ENCODE data around the gene MORN1. TPM values are rescaled to one million over a fixed set of nuclear protein-coding genes. Genes with fewer than 3 reads are reported as not detected.

MORN1 gene
- total and polyA plus RNA-seq, 2 of the 8 experiments (the other 6 are each of a cell fraction or from before 2014, with no cell fraction given): 5.0 to 9.1 TPM

- TF ChIP-seq NRF1 (IDR thresholded peaks at IDR 0.05; ENCODE audit: low read depth, low read length): no peak
- TF ChIP-seq GABPA (IDR thresholded peaks at IDR 0.05; ENCODE audit: borderline replicate concordance, insufficient read depth, low read length): peak; percentile 51; the same call in 1 of the 2 replicates
- TF ChIP-seq SIRT6 (IDR thresholded peaks at IDR 0.05; ENCODE audit: low read length): no peak
- TF ChIP-seq POLR2AphosphoS5 (IDR thresholded peaks at IDR 0.05; ENCODE audit: low read depth, low read length): no peak
- no peak for TF ChIP-seq SRF (IDR thresholded peaks at IDR 0.05; ENCODE audit: low read depth, low read length)
- TF ChIP-seq TCF12 (IDR thresholded peaks at IDR 0.05; ENCODE audit: low read depth, low read length): no peak
- no peak for TF ChIP-seq RBBP5 (IDR thresholded peaks at IDR 0.05; ENCODE audit: borderline replicate concordance, low read depth, low read length)
- no peak for TF ChIP-seq NANOG (IDR thresholded peaks at IDR 0.05; ENCODE audit: insufficient read depth, low read depth, low read length, poor library complexity, severe bottlenecking)
- no peaks in the 10 kb centered on the region for H3K23me2 ChIP-seq (ENCODE audit: low read depth, low read length)
- H2AFZ ChIP-seq (ENCODE audit: low read length): no peak overlapping the region
- H4K20me1 ChIP-seq (replicated peaks in 1 of 2; ENCODE audit: control insufficient read depth in 1 of 2, insufficient read depth in 2 of 2, low read length in 2 of 2): peaks cover 3 to 22% of the 10 kb centered on the region in 2 experiments
- no peak overlapping the region; the same call in 1 of the 2 replicates for H4K8ac ChIP-seq (ENCODE audit: extremely low read depth, insufficient read depth, low read length)
- no peak overlapping the region for H2AK5ac ChIP-seq (ENCODE audit: low read depth, low read length)
- peaks cover 0 to 8% (median 6%) of the 10 kb centered on the region in 4 experiments; a peak in 5 of 7 replicates for H3K4me1 ChIP-seq (replicated peaks in 1 of 4; ENCODE audit: control insufficient read depth in 3 of 4, insufficient read depth in 4 of 4, low read length in 3 of 4)
- no peaks in the 10 kb centered on the region for H3K27me3 ChIP-seq (replicated peaks in 1 of 4; ENCODE audit: control insufficient read depth in 3 of 4, extremely low read depth in 1 of 4, insufficient read depth in 3 of 4, low read length in 3 of 4)
- ChIA-PET POLR2A (ENCODE audit: partially characterized antibody) (interaction anchor here (0.9 to 1.5 kb wide), 4 partner anchors 9 to 77 kb away, joined by 3 to 4 read pairs (median 3); no protein-coding TSS in a partner anchor), CTCF (ENCODE audit: partially characterized antibody) (interaction anchor here (0.7 to 2.6 kb wide), 12 partner anchors 8 to 1180 kb away, joined by 3 to 13 read pairs (median 3); no protein-coding TSS in a partner anchor)
- WGBS, 2 experiments (ENCODE audit: extremely low coverage in 1 of 2, insufficient coverage in 1 of 2, insufficient read length in 1 of 2, insufficient replicate concordance in 2 of 2, low coverage in 1 of 2, low lambda C conversion rate in 2 of 2, missing lambda C conversion rate in 1 of 2): 97% methylated on average over 41 of the region's 81 CpGs; no CpG with 5 or more reads in 1 of the 2 experiments
- no peak overlapping the region for H2BK5ac ChIP-seq (ENCODE audit: low read depth, low read length)
- no peak overlapping the region for H3K4me2 ChIP-seq (ENCODE audit: insufficient read depth in 1 of 2, low read depth in 2 of 2, low read length in 2 of 2)
- no peak overlapping the region for H4K91ac ChIP-seq (replicated peaks; ENCODE audit: insufficient read length, low read length)
- H3K14ac ChIP-seq (ENCODE audit: insufficient read length): no peak overlapping the region
- no peak overlapping the region for H3K27ac ChIP-seq (ENCODE audit: low read depth, low read length)
- no peak overlapping the region for H3K9ac ChIP-seq (replicated peaks in 1 of 4; ENCODE audit: extremely low read depth in 1 of 4, low read depth in 3 of 4, low read length in 3 of 4)
- H3K36me3 ChIP-seq (ENCODE audit: control insufficient read depth in 2 of 4, insufficient read depth in 4 of 4, low read length in 3 of 4): peaks cover 6 to 47% (median 29%) of the 10 kb centered on the region in 4 experiments; a peak in 6 of 8 replicates
- FAIRE-seq (no peak), DNase-seq (ENCODE audit: low read depth in 1 of 2, low spot score in 2 of 2) (peak in 1 of 2 experiments; percentile 27)
- no peak overlapping the region for H3K23ac ChIP-seq (ENCODE audit: insufficient read length)
- H2BK20ac ChIP-seq (ENCODE audit: low read length): no peak overlapping the region
- no peak overlapping the region for H2BK120ac ChIP-seq (replicated peaks; ENCODE audit: low read depth, low read length)
- no peak overlapping the region for H4K5ac ChIP-seq (ENCODE audit: insufficient read length, low read depth, low read length)
- peaks cover 10% of the 10 kb centered on the region for H3K79me1 ChIP-seq (ENCODE audit: low read depth, low read length)
- H2BK12ac ChIP-seq (ENCODE audit: low read depth, low read length): no peak overlapping the region
- no peak overlapping the region for H3K4me3 ChIP-seq (ENCODE audit: extremely low read depth in 1 of 4, insufficient read depth in 2 of 4, low read depth in 3 of 4, low read length in 4 of 4)
- no peak overlapping the region for H3K56ac ChIP-seq (replicated peaks; ENCODE audit: insufficient read length, low read depth, low read length)
- H3K9me3 ChIP-seq (ENCODE audit: insufficient read depth in 2 of 2, low read depth in 1 of 2, low read length in 1 of 2): no peaks in the 10 kb centered on the region
- no peak overlapping the region for H2BK15ac ChIP-seq (ENCODE audit: low read length)
- no peak overlapping the region for H3K4ac ChIP-seq (replicated peaks; ENCODE audit: insufficient read length, low read depth, low read length)
- no peak overlapping the region for H3K18ac ChIP-seq (ENCODE audit: extremely low read depth, low read length)
- peaks cover 0 to 14% of the 10 kb centered on the region in 2 experiments; a peak in 1 of 4 replicates for H3K79me2 ChIP-seq (ENCODE audit: control insufficient read depth in 1 of 2, insufficient read depth in 2 of 2, low read length in 2 of 2)
Observed at GRCh38 chr1:2306151-2306978, 85.0 kb downstream of the MORN1 start.

Measured in H1 (cell line).